GM19397 (cell line): ENCODE results near the gene LAIR2.

Experiments used
- ATAC-seq: cut with Tn5 transposase; IDR thresholded peaks from one replicate; pipeline ENCODE4 v1.9.1; 2021; ENCODE audit warnings: mild to moderate bottlenecking, moderate library complexity; ENCODE audit not compliant: unreplicated experiment

The LAIR2 gene, protein sequence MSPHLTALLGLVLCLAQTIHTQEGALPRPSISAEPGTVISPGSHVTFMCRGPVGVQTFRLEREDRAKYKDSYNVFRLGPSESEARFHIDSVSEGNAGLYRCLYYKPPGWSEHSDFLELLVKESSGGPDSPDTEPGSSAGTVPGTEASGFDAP

DNA sequence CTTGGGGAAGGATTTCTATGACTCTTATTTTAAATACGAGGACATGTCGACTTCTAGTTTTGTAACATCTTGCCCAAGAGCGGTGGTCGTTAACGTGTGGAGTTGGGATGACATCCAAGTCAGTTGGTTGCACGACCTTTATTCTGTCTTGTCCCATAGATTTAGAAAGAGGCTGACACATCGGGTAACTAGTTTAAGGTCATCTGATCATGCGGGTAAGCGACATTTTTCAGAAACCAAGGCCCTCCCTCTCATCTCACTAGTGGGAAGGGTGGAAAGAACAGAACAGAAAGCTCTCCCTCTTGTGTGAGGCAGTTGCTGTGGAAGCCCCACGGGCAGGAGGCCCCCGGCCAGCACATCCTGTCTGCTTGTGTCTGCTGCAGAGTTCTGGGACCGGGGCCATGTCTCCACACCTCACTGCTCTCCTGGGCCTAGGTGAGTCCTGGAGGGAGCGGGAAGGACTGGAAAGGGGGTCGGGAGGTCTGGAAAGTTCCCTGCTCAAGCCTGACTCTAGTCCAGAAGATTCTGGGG is at the start of gene LAIR2:
TSS of gene LAIR2 (plus strand) at position 314 of the 531 bp plus-strand sequence. CDS start at position 402, 88 bp downstream.
- ATAC-seq: no peak

DNA sequence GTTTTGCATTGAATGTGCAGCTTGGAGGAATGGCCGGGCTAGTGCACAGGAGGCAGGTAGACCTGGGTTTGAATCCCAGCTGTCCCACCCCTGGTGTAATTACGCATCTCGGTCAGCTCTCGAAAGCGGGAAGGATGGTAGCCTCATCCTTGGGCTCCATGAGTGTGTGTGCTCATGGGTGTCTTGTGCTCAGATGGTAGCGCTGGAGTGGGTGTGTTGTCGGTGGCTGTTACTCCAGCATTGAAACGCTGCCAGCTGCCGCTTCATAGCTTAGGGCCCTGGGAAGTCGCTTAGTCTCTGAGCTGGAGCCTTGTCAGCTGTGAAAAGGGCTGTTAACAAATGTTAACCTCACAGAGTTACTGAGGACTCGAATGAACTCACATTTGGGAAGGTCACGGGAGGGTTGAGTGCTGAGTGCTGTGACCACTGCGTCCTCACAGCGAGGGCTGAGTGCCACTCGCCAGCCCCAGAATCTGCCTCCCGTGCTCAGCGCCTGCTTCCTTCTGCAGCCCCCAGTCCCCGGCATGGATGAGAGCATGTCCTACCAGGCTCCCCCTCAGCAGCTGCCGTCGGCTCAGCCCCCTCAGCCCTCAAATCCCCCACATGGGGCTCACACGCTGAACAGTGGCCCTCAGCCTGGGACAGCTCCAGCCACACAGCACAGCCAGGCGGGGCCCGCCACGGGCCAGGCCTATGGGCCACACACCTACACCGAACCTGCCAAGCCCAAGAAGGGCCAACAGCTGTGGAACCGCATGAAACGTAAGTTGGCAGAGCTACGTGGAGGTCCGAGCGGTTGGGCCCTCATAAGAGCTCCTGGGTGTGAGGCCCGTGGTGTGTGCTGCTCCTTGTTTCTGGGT is 48.5 kb upstream of the LAIR2 start:
- no peak for ATAC-seq

DNA sequence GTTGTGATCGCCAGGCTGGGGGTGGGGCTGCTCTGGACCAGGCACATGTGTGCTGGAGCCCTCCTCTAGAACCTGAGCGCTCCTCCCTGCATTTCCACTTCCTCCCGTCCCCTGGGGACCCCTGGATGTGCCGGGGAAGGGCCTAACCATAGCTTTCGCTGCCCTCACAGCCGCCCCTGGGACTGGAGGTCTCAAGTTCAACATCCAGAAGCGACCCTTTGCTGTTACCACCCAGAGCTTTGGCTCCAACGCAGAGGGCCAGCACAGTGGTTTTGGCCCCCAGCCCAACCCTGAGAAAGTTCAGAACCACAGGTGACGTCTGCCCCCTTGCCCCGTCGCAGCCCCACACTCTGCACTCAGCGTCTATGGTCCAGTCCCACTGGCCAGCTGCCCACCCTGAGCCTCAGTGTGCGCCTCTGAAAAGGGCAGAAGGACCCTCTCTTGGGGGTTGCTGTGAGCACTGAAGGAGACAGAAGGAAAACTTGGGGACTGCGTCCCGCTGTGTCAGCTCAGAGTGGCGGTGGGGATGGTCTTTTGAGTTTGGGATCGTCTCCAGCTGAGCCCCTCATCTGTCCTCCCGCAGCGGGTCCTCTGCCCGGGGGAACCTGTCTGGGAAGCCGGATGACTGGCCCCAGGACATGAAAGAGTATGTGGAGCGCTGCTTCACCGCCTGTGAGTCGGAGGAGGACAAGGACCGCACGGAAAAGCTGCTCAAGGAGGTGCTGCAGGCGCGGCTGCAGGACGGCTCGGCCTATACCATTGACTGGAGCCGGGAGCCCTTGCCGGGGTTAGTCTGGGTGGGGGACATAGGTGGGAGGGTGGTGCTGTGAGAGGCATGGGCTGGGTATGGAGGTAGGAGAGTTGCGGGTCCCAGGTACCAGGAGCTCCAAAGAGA is 47.6 kb upstream of the LAIR2 start:
- no peak for ATAC-seq

DNA sequence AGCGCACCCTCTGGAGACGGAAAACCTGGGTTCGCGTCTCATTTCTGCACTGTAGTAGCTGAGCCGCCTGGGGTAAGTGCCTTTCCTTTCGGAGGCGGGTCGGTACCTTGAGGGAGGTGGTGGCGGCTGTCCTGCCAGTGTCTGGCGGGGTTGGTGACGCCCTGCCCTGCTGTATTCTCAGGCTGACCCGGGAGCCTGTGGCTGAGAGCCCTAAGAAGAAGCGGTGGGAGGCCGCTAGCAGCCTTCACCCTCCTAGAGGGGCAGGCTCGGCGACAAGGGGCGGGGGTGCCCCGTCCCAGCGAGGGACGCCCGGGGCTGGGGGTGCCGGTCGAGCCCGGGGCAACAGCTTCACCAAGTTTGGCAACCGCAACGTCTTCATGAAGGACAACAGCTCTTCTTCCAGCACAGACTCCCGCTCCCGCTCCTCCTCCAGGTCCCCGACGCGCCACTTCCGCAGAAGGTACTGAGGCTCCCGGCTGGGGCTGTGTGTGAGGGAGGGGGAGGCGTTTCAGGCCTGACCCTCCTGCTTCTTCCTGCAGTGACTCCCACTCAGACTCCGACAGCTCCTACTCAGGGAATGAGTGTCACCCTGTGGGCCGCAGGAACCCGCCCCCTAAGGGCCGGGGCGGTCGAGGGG is 46.7 kb upstream of the LAIR2 start:
- ATAC-seq: no peak

DNA sequence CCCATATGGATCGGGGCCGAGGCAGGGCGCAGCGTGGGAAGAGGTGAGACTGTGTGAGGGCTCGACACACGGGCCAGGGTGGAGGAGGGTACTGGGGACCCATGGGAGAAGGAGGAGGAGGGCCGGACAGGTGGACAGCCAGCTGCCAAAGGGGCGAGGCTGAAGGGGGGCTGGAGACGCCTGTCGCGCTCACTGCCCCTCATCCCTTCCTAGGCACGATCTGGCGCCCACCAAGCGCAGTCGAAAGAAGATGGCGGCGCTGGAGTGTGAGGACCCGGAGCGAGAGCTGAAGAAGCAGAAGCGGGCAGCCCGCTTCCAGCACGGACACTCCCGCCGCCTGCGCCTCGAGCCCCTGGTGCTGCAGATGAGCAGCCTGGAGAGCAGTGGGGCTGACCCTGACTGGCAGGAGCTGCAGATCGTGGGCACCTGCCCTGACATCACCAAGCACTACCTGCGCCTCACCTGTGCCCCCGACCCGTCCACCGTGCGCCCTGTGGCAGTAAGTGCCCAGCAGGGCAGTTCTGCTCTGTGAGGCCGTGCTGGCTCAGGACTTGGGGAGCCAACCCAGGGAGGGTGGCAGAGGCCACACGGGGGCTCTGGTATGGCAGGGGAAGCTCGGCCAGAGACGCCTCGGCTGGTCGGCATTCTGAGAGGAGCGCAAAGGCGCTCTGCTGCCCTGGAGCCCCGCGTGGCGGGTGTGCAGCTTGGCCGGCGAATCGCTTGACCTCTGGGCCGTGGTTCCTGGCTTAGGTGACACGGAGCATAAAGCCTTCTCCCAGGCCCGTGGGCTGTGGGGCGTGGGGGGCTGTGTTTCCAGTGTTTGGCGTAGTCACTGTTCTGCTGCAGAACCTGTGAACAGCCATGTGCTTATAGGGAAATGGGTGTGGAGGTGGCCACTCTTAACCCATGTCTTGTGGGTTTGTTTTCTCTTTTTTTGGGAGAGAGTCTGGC is 45.9 kb upstream of the LAIR2 start:
- ATAC-seq: no peak

DNA sequence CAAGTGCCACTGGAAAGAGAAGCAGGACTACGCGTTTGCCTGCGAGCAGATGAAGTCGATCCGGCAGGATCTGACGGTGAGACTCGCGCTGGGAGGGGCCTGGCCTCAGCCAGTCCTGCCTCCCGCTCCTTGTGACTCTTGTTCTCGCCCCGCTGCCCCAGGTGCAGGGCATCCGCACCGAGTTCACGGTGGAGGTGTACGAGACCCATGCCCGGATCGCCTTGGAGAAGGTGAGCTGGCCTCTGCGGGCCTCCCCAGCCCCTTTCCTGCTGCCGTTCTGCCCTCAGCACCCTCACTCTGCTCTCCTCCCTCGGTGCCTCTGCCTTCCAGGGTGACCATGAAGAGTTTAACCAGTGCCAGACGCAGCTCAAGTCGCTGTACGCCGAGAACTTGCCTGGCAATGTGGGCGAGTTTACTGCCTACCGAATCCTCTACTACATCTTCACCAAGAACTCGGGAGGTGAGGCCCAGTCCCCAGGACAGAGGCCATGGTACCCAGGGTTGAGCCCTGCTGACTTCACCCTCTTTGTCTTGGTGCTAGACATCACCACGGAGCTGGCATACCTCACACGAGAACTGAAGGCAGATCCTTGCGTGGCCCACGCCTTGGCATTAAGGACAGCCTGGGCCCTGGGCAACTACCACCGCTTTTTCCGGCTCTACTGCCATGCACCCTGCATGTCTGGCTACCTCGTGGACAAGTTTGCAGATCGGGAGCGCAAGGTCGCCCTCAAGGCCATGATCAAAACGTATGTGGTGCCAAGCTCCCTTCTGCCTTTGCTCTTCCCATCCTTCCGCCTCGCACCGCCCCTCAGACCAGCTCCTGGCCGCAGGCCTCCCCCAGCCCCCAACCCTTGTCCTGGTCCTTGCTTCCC is 44.6 kb upstream of the LAIR2 start:
- ATAC-seq: no peak

DNA sequence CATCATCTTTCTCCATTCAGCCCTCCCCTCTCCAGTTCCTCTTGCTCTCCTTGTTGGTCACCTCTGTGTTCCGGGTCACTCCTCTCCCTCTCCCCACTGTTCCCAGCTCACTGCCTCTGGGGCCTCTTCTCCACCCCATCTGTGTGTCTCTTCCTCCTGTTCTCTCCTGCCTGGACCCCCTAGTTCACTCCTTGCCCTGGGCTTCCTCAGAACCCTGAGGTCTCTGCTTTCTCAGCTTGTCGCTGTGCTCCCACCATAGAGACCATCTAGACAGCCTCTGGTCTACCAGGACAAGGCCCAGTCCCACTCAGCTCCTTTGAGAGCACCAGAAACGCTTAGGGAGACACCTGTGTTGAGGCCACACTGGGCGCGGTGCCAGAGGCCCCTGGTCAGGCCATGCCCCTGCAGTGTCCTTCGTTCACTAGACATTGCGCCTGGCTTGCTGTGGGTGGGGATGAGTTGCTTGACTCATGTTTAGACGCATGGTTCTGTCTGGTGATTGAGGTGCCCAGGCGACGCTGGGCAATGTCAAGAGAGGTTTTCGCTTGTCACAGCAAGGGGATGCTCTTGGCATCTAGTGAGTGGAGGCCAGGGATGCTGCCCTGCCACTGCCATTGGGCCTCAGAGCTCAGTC is 43.9 kb upstream of the LAIR2 start:
- no peak for ATAC-seq

DNA sequence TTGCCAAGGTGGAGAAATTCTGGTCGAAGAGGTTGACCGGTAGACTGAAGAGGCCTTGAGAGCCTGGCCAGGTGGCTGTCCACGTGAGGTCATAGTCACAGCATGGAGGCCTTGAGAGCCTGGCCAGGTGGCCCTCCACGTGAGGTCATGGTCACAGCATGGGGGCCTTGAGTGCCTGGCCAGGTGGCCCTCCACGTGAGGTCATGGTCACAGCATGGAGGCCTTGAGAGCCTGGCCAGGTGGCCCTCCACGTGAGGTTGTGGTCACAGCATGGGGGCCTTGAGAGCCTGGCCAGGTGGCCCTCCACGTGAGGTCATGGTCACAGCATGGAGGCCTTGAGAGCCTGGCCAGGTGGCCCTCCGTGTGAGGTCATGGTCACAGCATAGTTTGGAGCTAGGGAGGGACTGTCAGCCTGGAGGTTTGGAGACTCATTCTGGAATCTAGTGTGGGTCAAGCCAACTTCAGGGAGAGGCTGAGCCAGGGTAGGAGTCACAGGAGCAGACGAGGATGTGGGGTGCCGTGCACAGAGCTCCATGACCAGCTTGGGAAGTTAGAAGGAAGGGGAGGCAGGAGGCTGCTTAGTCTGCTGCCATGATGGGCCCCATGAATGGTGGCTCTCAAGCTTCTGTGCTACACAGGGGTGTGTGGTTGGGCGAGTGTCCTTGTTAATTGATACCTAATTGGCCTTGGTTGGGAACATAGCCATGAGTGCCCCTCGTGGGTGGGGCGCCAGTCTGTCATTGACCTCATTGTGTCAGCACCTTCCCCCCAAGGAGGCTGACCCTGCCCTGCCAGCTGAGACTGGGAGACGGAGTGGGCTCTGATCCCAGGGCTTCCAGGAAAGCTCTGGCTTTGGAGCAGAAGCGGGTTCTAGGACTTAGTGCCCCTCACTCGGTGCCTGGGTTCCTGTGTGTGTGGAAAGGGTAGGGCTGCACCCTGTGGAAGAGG is 43.1 kb upstream of the LAIR2 start:
- no peak for ATAC-seq

DNA sequence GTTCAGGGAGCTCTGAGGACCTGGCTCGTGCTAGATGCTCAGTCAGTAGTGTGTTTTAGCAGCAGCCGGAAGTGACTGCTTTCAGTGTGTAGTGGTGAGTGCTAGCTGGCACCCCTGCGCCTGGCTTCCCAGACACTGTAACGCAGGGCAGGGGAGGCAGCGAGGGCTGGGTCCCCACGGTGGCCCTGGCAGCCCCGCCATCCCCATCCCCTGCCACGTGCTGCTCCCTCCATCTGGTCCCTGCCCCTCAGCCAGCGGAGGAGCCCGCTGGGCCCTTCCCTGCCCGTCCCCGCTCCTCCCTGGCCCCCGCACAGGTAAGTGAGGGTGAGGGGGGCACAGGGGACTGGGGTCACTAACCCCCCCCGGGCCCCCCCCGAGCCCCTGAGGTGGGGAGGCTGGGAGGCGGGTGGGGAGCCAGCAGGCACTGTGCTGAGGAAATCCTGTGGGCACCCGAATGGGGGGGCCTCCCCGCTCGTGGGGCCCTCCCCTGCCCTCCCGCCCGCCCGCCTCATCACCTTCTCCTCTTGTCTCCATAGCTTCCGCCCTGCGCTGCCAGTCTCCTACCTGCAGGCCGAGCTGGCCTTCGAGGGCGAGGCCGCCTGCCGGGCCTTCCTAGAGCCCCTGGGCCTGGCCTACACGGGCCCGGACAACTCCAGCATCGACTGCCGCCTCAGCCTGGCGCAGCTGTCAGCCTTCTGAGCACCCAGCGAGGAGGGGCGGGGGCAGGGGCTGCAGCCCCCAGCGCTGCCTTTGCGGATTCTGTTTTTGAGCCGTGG is 42.2 kb upstream of the LAIR2 start:
- ATAC-seq: no peak

DNA sequence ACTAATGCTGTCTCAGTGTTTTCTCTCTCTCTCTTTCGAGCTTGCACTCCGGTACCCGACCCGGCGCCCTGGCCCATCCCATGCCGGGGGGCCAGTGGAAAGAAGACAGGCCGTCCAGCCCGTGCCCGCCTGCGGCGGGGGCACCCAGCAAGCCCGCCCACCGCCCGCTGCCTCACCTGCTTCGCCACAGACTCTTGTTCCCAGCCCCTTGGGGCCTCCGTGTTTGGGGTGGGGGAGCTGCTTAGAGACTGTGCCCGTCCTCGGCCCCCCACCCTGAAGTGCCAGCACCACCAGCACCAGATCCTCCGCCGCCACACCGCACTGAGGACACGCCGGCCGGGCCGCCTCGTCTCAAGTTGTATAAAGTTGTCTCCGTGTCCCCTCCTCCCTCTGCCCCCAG is 41.4 kb upstream of the LAIR2 start:
- no peak for ATAC-seq

DNA sequence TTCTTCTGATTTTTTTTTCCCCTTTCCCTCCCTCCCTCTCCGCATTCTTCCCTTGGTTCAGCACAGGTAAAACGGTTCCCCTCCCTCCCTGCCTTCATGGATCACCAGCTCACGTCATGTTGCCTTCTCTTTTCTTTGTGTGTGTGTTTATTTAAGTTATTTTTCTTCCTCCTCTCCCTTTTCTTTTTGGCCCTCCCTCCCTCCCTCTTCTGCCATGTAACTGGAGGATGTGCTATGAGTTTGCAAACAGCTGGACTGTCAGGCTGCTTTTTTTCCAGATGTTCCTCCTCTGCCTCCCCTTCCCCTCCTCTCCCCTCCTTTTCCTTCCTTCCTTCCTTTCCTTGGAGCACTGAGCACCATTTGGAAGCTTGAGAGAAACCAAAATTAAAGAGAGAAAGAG is 41.0 kb upstream of the LAIR2 start:
- no peak for ATAC-seq

DNA sequence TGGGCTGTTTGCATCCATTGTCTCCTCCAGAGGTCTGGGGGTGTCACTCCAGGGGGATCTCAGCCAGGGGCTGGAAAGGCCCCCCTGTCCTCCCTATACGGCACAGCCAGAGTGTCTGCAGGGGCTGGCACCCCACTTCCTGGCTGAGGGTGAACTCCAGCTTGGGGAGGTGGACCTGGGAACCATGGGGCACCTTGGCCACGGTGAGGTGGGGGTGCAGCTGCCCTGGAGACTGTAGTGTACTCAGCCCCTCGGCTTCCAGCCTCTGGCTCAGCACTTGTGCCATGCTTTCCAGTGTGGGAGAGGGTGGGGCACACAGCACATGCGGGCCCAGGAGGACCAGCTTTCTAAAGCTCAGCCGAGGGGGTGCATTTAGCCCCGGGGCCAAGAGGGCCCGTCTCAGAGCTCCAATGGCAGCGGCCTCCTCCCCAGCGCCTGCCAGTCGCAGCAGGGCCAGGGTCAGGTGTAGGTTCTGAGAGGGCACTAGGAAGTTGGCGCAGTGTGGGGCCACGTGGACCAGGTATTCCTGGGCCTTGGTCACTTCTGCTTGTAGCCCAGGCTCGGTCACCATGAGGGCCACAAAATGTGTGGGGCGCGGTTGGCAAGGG is 40.5 kb upstream of the LAIR2 start:
- ATAC-seq: no peak

DNA sequence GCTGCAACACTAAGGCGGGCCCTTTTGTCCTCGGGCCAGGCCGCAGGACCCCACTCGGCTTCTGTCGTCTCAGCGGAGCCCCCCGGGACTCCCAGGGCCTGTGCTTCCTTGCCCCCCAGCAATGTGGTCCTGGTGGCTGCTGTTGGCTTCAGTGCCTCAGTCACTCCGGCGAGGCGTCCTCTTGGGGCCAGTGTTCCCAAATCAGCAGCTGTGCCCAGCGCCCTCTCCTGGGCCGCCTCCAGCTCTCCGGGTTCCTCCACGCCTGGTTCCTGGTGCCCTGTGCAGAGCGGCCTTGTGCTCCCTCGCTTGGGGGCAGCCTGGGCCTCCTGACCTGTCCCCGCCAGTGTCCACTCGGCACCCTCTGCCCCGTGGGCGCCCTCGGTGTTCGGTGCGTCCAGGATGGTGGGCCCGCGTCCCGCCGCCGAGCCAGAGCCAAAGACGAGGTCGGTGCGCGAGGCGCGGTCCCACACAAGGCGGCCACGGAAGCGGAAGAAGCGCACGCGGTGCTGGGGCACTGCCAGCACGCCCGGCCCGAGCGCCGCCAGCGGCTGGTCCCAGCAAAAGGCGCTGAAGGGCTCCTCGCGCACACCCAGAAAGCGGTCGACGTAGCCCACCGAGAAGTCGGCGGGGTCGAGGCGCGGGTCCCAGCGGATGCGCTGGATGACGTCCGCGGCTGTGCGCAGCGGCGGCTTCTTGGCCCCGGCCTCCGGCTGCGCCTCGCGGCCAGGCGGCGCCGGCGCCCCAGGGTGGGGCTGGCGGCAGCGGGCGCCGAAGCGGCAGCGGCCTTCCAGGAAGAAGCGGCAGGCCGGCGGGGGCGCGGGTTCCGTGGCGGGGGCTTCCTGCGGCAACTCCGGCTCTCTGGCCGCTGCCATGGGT is 39.7 kb upstream of the LAIR2 start:
- ATAC-seq: peak; percentile 17

DNA sequence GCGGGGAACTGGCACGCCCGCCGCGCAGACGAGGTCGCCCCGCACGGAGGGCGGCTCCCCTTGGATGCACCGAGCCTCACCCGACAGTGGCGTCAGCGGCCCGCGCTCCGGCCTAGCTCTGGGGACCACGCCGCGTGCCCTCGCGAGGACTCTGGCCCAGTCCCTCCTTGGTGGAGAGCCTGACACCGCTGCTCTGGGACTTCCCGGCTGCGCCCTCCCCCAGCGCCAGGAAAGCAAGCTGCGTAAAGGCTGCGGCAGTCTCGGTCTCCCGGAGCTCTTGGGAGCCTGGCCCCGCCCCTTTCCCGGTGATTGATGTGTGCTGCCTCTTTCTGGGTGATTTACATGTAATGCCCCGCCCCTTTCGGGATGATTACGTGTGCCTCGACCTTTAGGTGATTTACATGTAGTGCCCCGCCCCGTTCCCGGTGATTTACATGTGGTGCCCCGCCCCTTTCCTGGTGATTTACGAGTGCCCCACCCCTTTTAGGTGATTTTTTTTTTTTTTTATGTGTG is 39.0 kb upstream of the LAIR2 start, which contains the start of gene LENG9:
TSS of gene LENG9 (minus strand) at position 248 of the 513 bp plus-strand sequence. CDS start 252 bp downstream, outside the sequence.
- peak; percentile 43 for ATAC-seq
